Raji (cell line): ENCODE results near the gene ZNF174.

ENCODE experiments used
- POLR2A ChIP-seq: IDR thresholded peaks from 2 replicates; pipeline ENCODE4 v1.6.1; 2011; ENCODE audit warnings: low read depth, low read length, control low read depth; ENCODE audit not compliant: insufficient read depth

ZNF174 gene

GRCh38 chr16:3408561-3409197 lies 7.7 kb downstream of the ZNF174 start:
- no peak for TF ChIP-seq POLR2A

GRCh38 chr16:3413730-3414379 lies 12.8 kb downstream of the ZNF174 start:
- TF ChIP-seq POLR2A, result no peak

- no peak for TF ChIP-seq POLR2A
Observed at GRCh38 chr16:3431779-3432219, 30.8 kb downstream of the ZNF174 start.

- TF ChIP-seq POLR2A, result no peak
Observed at GRCh38 chr16:3434373-3434772, 33.4 kb downstream of the ZNF174 start.

GRCh38 chr16:3439637-3440036 lies 38.6 kb downstream of the ZNF174 start:
- no peak for TF ChIP-seq POLR2A

GRCh38 chr16:3443108-3444031 lies 42.4 kb downstream of the ZNF174 start, which contains the start of the genes NAA60 and ZNF597:
NAA60 (plus strand) TSS chr16:3443680; CDS start chr16:3476228, 32,548 bp downstream.
ZNF597 (minus strand) TSS chr16:3443504; CDS start chr16:3443153, 351 bp downstream.
- peak; percentile 57; the same call in 1 of the 2 replicates for TF ChIP-seq POLR2A

- peak; percentile 12; the same call in 1 of the 2 replicates for TF ChIP-seq POLR2A
Observed at GRCh38 chr16:3444032-3444388, 43.0 kb downstream of the ZNF174 start.

- no peak for TF ChIP-seq POLR2A
Observed at GRCh38 chr16:3454093-3454492, 53.1 kb downstream of the ZNF174 start.

- TF ChIP-seq POLR2A, result no peak
Observed at GRCh38 chr16:3454631-3455147, 53.7 kb downstream of the ZNF174 start.

- TF ChIP-seq POLR2A, result peak; percentile 87
Observed at GRCh38 chr16:3457434-3458252, 56.6 kb downstream of the ZNF174 start.

- TF ChIP-seq POLR2A, result no peak
Observed at GRCh38 chr16:3458278-3458851, 57.4 kb downstream of the ZNF174 start.

GRCh38 chr16:3458852-3459361 lies 57.9 kb downstream of the ZNF174 start:
- TF ChIP-seq POLR2A, result no peak
